HG02678 (cell line): ENCODE data around the gene EPHA3.

ENCODE experiments used
- ATAC-seq: cut with Tn5 transposase; IDR thresholded peaks from one replicate; pipeline ENCODE4 v1.9.1; 2021; ENCODE audit warnings: mild to moderate bottlenecking, moderate library complexity; ENCODE audit not compliant: unreplicated experiment

Gene EPHA3

GRCh38 chr3:89223188-89223587, 115.8 kb downstream of the EPHA3 start:
- ATAC-seq = no peak

GRCh38 chr3:89227218-89227617, 119.8 kb downstream of the EPHA3 start:
- no peak for ATAC-seq

- no peak for ATAC-seq
Observed at GRCh38 chr3:89227634-89228033, 120.2 kb downstream of the EPHA3 start.

GRCh38 chr3:89232155-89232554, 124.7 kb downstream of the EPHA3 start:
- no peak for ATAC-seq

GRCh38 chr3:89234620-89235019, 127.2 kb downstream of the EPHA3 start:
- ATAC-seq = no peak

GRCh38 chr3:89238846-89239245, 131.4 kb downstream of the EPHA3 start:
- ATAC-seq = no peak

- ATAC-seq = no peak
Observed at GRCh38 chr3:89239774-89240173, 132.4 kb downstream of the EPHA3 start.

- no peak for ATAC-seq
Observed at GRCh38 chr3:89245612-89246011, 138.2 kb downstream of the EPHA3 start.

- no peak for ATAC-seq
Observed at GRCh38 chr3:89246326-89246725, 138.9 kb downstream of the EPHA3 start.

- no peak for ATAC-seq
Observed at GRCh38 chr3:89250742-89251141, 143.3 kb downstream of the EPHA3 start.

- ATAC-seq = no peak
Observed at GRCh38 chr3:89252016-89252415, 144.6 kb downstream of the EPHA3 start.

- ATAC-seq = no peak
Observed at GRCh38 chr3:89252860-89253259, 145.4 kb downstream of the EPHA3 start.

- ATAC-seq = no peak
Observed at GRCh38 chr3:89256395-89256794, 149.0 kb downstream of the EPHA3 start.

GRCh38 chr3:89256882-89257281, 149.5 kb downstream of the EPHA3 start:
- ATAC-seq = no peak

GRCh38 chr3:89260721-89261120, 153.3 kb downstream of the EPHA3 start:
- no peak for ATAC-seq

- no peak for ATAC-seq
Observed at GRCh38 chr3:89261673-89262072, 154.3 kb downstream of the EPHA3 start.

- ATAC-seq = no peak
Observed at GRCh38 chr3:89262309-89262929, 155.0 kb downstream of the EPHA3 start.

- no peak for ATAC-seq
Observed at GRCh38 chr3:89264037-89264560, 156.7 kb downstream of the EPHA3 start.

GRCh38 chr3:89266074-89266473, 158.7 kb downstream of the EPHA3 start:
- ATAC-seq = no peak

GRCh38 chr3:89268059-89268458, 160.6 kb downstream of the EPHA3 start:
- no peak for ATAC-seq

- no peak for ATAC-seq
Observed at GRCh38 chr3:89270201-89270600, 162.8 kb downstream of the EPHA3 start.

GRCh38 chr3:89275001-89275400, 167.6 kb downstream of the EPHA3 start:
- ATAC-seq = no peak

- no peak for ATAC-seq
Observed at GRCh38 chr3:89276116-89276515, 168.7 kb downstream of the EPHA3 start.
